H1 (cell line): Measurements from ENCODE around the gene GABBR1. TPM values are rescaled to one million over a fixed set of nuclear protein-coding genes. Genes with fewer than 3 reads are reported as not detected.

Experiments used
- BRCA1 ChIP-seq: IDR thresholded peaks from 2 replicates; pipeline ENCODE4 v1.6.1; 2012; ENCODE audit warnings: low read depth, low read length, improper control_type of control experiment
- CBX8 ChIP-seq: fragments of 300-800, 300-1000 bp; sonication (generic); IDR thresholded peaks from 2 replicates; pipeline ENCODE4 v1.7.1; 2016; ENCODE audit warnings: low read depth, low read length, borderline replicate concordance
- CREB1 ChIP-seq: IDR thresholded peaks from 2 replicates; pipeline ENCODE4 v1.6.1; 2012; ENCODE audit warnings: inconsistent platforms
- CTBP2 ChIP-seq: IDR thresholded peaks from 2 replicates; pipeline ENCODE4 v1.7.0; 2011; ENCODE audit warnings: borderline replicate concordance, mild to moderate bottlenecking, moderate library complexity, mixed read lengths, low read length; ENCODE audit not compliant: insufficient read depth, insufficient read length
- FOSL1 ChIP-seq: IDR thresholded peaks from 2 replicates; pipeline ENCODE4 v1.6.1; 2011; ENCODE audit warnings: mild to moderate bottlenecking, low read depth, low read length, moderate library complexity; ENCODE audit not compliant: insufficient read depth
- HDAC2 ChIP-seq, 2 experiments: fragments of 300-600 bp in 1 of 2; sonication (generic) in 1 of 2; IDR thresholded peaks; 2 replicates each; pipeline ENCODE4 v1.6.1; 2011 to 2012; ENCODE audit warnings: low read depth in 2 of 2, low read length in 2 of 2, mild to moderate bottlenecking in 2 of 2, moderate library complexity in 2 of 2, borderline replicate concordance in 1 of 2, inconsistent platforms in 1 of 2
- KDM1A ChIP-seq: fragments of 200-600, 300-600 bp; sonication (generic); IDR thresholded peaks from 2 replicates; pipeline ENCODE4 v1.7.1; 2016; ENCODE audit warnings: mild to moderate bottlenecking, low read length, borderline replicate concordance
- NRF1 ChIP-seq: IDR thresholded peaks from 2 replicates; pipeline ENCODE4 v1.6.1; 2011; ENCODE audit warnings: mild to moderate bottlenecking, low read depth, low read length, improper control_type of control experiment
- PHF8 ChIP-seq: fragments of 200-600 bp; sonication (generic); conservative IDR thresholded peaks from 2 replicates; pipeline ENCODE4 v1.7.1; 2012; ENCODE audit warnings: low read depth, mild to moderate bottlenecking, inconsistent platforms, low read length, moderate library complexity
- RFX5 ChIP-seq: IDR thresholded peaks from 2 replicates; pipeline ENCODE4 v1.6.1; 2011; ENCODE audit warnings: low read depth, low read length, improper control_type of control experiment, borderline replicate concordance
- RXRA ChIP-seq: IDR thresholded peaks from 2 replicates; pipeline ENCODE4 v1.6.1; 2011; ENCODE audit warnings: low read depth, mild to moderate bottlenecking, low read length, moderate library complexity; ENCODE audit not compliant: insufficient read depth
- SAP30 ChIP-seq: fragments of 300-600 bp; sonication (generic); IDR thresholded peaks from 2 replicates; pipeline ENCODE4 v1.7.1; 2012; ENCODE audit warnings: low read length, moderate library complexity, mild to moderate bottlenecking, inconsistent platforms; ENCODE audit not compliant: insufficient read depth, insufficient replicate concordance
- TBP ChIP-seq: IDR thresholded peaks from 2 replicates; pipeline ENCODE4 v1.6.1; 2011; ENCODE audit warnings: low read depth, low read length, improper control_type of control experiment
- TCF12 ChIP-seq: IDR thresholded peaks from 2 replicates; pipeline ENCODE4 v1.6.1; 2011; ENCODE audit warnings: low read depth, mild to moderate bottlenecking, low read length
- TEAD4 ChIP-seq: IDR thresholded peaks from 2 replicates; pipeline ENCODE4 v1.6.1; 2012; ENCODE audit warnings: low read depth, low read length, inconsistent platforms, mixed read lengths
- ZNF274 ChIP-seq: IDR thresholded peaks from 2 replicates; pipeline ENCODE4 v1.7.0; 2012; ENCODE audit warnings: low read length, borderline replicate concordance; ENCODE audit errors: extremely low read depth
- polyA plus RNA-seq, 7 experiments: library from polyadenylated mRNA; depleted of rRNA in 3 of 7; stranded (reverse) in 5 of 7; unstranded in 2 of 7; fragments of >200 nt in 5 of 7; fragments of 200-250 nt in 2 of 7; gene quantifications; 1 replicate in 5 of 7; 2 replicates in 1 of 7; 4 replicates in 1 of 7; pipeline versions ENCODE4 v1.2.1 to v1.2.3, GENCODE V29; 2011 to 2013; ENCODE audit warnings: missing spikeins in 2 of 7, mixed read lengths in 2 of 7
- total RNA-seq: library from RNA; stranded (reverse); fragmentation: NEBNext Ultra II Directional; extraction: Animal tissue kit (Norgen Biotek cat#: 25700); gene quantifications from 2 replicates; pipeline ENCODE4 v1.2.1, GENCODE V29; 2021
- TF ChIP-seq, protein P1 (sequence below): IDR thresholded peaks from 2 replicates; pipeline ENCODE4 v1.6.1; 2011; ENCODE audit warnings: low read depth, mild to moderate bottlenecking, low read length; ENCODE audit not compliant: insufficient read depth
- TF ChIP-seq, protein P2 (sequence below): IDR thresholded peaks from 2 replicates; pipeline ENCODE4 v1.6.1; 2012; ENCODE audit warnings: inconsistent platforms

Gene GABBR1
- total and polyA plus RNA-seq, 2 of the 8 experiments (the other 6 are each of a cell fraction or from before 2014, with no cell fraction given) = 75.9 to 78.3 TPM

DNA sequence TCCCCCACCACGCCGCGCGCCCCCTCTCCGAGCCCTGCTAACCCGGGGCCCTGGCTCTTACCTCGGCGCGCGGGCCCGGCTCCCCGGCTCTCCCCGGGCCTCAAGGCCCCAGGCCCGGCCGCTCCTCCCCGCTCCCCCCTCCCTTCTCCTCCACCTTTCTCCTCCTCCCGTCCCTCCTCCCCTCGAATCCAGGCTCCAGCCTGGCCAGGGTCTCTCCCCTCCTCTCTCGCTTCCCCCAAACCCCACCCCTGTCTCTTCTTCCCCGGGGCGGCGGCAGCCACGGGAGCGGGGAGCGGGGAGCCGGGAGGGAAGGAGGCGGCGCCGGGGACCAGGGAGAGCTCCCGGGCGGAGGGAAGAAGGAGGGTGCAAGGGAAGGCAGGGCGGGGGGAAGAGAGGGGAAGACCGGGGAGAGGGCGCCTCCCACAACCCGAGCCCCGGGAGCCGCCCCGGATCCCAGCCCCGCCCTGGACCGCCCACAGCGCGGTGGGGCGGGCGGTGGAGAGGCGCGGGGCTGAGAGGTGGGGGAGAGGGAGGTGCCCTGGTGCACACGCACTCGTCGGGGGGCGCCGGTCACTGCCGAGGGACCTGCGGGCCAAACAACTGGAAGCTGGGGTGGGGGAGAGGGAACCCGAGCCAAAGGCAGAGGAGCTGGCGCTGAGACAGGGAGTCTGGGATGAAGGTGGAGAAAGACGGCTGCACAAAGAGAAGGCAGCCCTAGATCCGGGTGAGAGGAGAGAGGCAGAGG, at the start of gene GABBR1 (continued):
- TF ChIP-seq ZNF274 (no peak), CBX8 (no peak), FOSL1 (no peak), SAP30 (no peak), TBP (no peak; the same call in 1 of the 2 replicates), RFX5 (no peak), KDM1A (no peak), BRCA1 (no peak), HDAC2 (IDR thresholded peaks at IDR 0.05; ENCODE audit: borderline replicate concordance in 1 of 2, low read depth in 2 of 2, low read length in 2 of 2) (peak; percentile 78 to 84; a peak in 2 of 4 replicates), CREB1 (no peak), RXRA (no peak), TCF12 (no peak), NRF1 (no peak), PHF8 (no peak), CTBP2 (peak; percentile 67), TEAD4 (no peak)
- TF ChIP-seq, protein P1, sequence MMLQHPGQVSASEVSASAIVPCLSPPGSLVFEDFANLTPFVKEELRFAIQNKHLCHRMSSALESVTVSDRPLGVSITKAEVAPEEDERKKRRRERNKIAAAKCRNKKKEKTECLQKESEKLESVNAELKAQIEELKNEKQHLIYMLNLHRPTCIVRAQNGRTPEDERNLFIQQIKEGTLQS = no peak
- TF ChIP-seq, protein P2, sequence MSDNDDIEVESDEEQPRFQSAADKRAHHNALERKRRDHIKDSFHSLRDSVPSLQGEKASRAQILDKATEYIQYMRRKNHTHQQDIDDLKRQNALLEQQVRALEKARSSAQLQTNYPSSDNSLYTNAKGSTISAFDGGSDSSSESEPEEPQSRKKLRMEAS = peak; percentile 21; the same call in 1 of the 2 replicates
